Measurements from ENCODE around the gene HOXB8.

DNA sequence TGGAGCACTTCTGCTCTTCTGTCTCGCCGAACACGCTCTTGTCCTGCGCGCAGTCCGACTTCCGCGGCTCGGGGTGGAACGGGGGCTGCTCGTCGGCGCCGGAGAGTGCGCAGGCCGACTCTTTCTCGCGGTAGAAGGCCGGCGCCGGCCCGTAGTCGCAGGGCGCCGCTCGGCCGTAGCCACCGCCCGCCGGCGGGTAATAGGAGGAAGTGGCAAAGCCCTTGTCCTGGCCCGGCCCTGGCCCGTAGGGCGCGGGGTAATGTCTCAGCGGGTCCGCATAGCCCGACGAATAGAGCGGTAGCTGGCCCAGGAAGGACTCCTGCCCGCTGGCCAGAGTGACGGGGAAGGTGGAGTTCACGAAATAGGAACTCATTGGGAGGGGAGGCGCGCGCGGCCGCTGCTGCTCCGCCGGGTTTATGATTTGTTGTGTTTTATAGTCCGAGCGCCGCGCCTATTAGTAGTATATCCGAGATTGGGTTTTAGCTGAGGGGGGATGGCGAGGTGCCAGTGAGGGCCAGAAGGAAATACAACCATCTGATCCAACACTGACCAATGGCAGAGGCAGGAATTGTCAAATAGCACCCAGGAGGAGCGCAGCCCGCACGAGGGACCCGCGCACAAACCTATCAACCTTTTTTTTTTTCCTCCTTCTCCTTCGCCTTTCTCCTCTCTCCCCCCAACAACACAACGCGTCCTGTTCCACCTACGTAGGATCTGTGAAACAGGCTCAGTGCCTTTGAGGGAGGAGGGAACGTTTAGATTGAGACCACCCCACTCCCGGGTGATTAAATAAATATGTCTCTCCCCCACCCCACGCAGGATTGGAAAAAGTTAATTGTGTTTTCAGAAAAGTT is 17.1 kb downstream of the HOXB8 start:
- TF ChIP-seq POLR2AphosphoS5 (IDR thresholded peaks at IDR 0.05; ENCODE audit: low read depth, low read length), result no peak
- no peak for TF ChIP-seq POLR2A (IDR thresholded peaks at IDR 0.05; ENCODE audit: low read depth, low read length)

All from GM12892 (cell line).